Muscle layer of colon (tissue), 2 donors: ENCODE results near the gene ARID3A.

ENCODE experiments used
- H3K27ac ChIP-seq: one replicate; pipeline ENCODE4 v1.7.0; 2013; ENCODE audit warnings: low read depth, mild to moderate bottlenecking, low read length, moderate library complexity
- H3K27me3 ChIP-seq, 2 donors: one replicate each; pipeline ENCODE4 v1.7.0; 2013; ENCODE audit warnings: low read length in 2 of 2, mild to moderate bottlenecking in 2 of 2; ENCODE audit not compliant: insufficient read depth in 2 of 2, control insufficient read depth in 1 of 2
- H3K36me3 ChIP-seq: one replicate; pipeline ENCODE4 v1.7.0; 2013; ENCODE audit warnings: mild to moderate bottlenecking, low read length; ENCODE audit not compliant: insufficient read depth
- H3K4me1 ChIP-seq: one replicate; pipeline ENCODE4 v1.7.0; 2013; ENCODE audit warnings: mild to moderate bottlenecking, low read length; ENCODE audit not compliant: insufficient read depth
- H3K4me3 ChIP-seq, 2 donors: one replicate each; pipeline ENCODE4 v1.7.0; 2013; ENCODE audit warnings: low read length in 2 of 2, low read depth in 1 of 2, mild to moderate bottlenecking in 1 of 2, moderate library complexity in 1 of 2
- H3K9ac ChIP-seq: one replicate; pipeline ENCODE4 v1.7.0; 2013; ENCODE audit warnings: low read length
- H3K9me3 ChIP-seq: one replicate; pipeline ENCODE4 v1.7.0; 2013; ENCODE audit warnings: mild to moderate bottlenecking, low read length
- donor health status: abdominal sarcoma.
- donor health status: Adenocarcinoma of cecum.

ARID3A gene

GRCh38 chr19:929203-929890 lies 3.5 kb downstream of the ARID3A start:
- H3K36me3 ChIP-seq = no peaks in the 10 kb centered on the region
- H3K4me1 ChIP-seq = peaks cover 24% of the 10 kb centered on the region
- no peaks in the 10 kb centered on the region for H3K27me3 ChIP-seq
- H3K27ac ChIP-seq = no peak overlapping the region
- no peaks in the 10 kb centered on the region for H3K9me3 ChIP-seq
- no peak overlapping the region for H3K4me3 ChIP-seq
- H3K9ac ChIP-seq = no peak overlapping the region

- no peak overlapping the region for H3K4me3 ChIP-seq
- peaks cover 29% of the 10 kb centered on the region for H3K4me1 ChIP-seq
- no peak overlapping the region for H3K9ac ChIP-seq
Observed at GRCh38 chr19:929891-930258, 4.0 kb downstream of the ARID3A start.

DNA sequence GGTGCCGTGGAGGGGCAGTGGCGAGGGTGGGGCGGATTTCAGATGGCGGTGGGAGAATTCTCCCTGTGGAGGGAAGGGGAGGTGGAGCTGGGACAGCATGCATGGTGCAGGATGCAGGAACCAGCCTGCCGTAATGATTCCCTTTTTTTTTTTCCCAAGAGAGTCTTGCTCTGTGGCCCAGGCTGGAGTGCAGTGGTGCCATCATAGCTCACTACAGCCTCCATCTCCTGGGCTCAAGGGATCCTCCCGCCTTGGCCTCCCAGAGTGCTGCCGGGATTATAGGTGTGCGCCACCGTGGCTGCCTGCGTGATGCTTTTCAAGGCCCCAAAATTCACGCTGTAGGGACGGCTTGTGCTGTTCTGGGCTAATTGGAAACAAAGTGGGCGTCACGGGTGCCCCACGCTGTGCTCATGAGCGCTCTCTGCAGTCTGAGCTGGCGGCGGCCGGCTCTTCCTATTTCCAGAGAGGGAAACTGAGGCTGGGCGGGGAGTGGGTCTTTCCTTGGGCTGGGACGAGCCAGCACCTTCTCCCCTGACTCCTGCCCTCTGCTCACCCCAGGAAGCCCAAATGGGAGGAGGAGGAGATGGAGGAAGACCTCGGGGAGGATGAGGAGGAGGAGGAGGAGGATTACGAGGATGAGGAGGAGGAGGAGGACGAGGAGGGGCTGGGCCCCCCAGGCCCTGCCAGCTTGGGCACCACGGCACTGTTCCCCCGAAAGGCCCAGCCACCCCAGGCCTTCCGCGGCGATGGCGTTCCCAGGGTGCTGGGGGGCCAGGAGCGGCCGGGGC lies 6.2 kb downstream of the ARID3A start:
- H3K9me3 ChIP-seq = no peaks in the 10 kb centered on the region
- peak overlapping the region; percentile 75 for H3K27ac ChIP-seq
- H3K36me3 ChIP-seq = no peaks in the 10 kb centered on the region
- no peaks in the 10 kb centered on the region for H3K27me3 ChIP-seq
- H3K4me3 ChIP-seq = no peak overlapping the region
- no peak overlapping the region for H3K9ac ChIP-seq
- peaks cover 35% of the 10 kb centered on the region for H3K4me1 ChIP-seq

More at GRCh38 chr19:929891-930258, 4.0 kb downstream of the ARID3A start:
- Histone ChIP-seq H3K36me3 (no peaks in the 10 kb centered on the region), H3K27me3 (no peaks in the 10 kb centered on the region), H3K27ac (no peak overlapping the region), H3K9me3 (no peaks in the 10 kb centered on the region)

GRCh38 chr19:932648-933552 lies 7.1 kb downstream of the ARID3A start:
- Histone ChIP-seq H3K4me1 (peaks cover 31% of the 10 kb centered on the region), H3K27me3 (no peaks in the 10 kb centered on the region), H3K9ac (no peak overlapping the region), H3K4me3 (no peak overlapping the region), H3K36me3 (no peaks in the 10 kb centered on the region), H3K9me3 (no peaks in the 10 kb centered on the region), H3K27ac (peak overlapping the region; percentile 75)

- H3K4me1 ChIP-seq = peaks cover 30% of the 10 kb centered on the region
- H3K4me3 ChIP-seq = no peak overlapping the region
- H3K27ac ChIP-seq = peak overlapping the region; percentile 75
Observed at GRCh38 chr19:933553-933882, 7.7 kb downstream of the ARID3A start.

GRCh38 chr19:934197-934840 lies 8.5 kb downstream of the ARID3A start:
- H3K36me3 ChIP-seq = no peaks in the 10 kb centered on the region
- H3K9me3 ChIP-seq = no peaks in the 10 kb centered on the region
- no peak overlapping the region for H3K4me3 ChIP-seq
- H3K9ac ChIP-seq = no peak overlapping the region
- no peaks in the 10 kb centered on the region for H3K27me3 ChIP-seq
- peaks cover 30% of the 10 kb centered on the region for H3K4me1 ChIP-seq
- H3K27ac ChIP-seq = peak overlapping the region; percentile 75

More at GRCh38 chr19:933553-933882, 7.7 kb downstream of the ARID3A start:
- Histone ChIP-seq H3K36me3 (no peaks in the 10 kb centered on the region), H3K9ac (no peak overlapping the region), H3K27me3 (no peaks in the 10 kb centered on the region), H3K9me3 (no peaks in the 10 kb centered on the region)

GRCh38 chr19:934865-935479 lies 9.1 kb downstream of the ARID3A start:
- no peaks in the 10 kb centered on the region for H3K27me3 ChIP-seq
- H3K4me3 ChIP-seq = no peak overlapping the region
- peak overlapping the region; percentile 75 for H3K27ac ChIP-seq
- peaks cover 31% of the 10 kb centered on the region for H3K4me1 ChIP-seq
- H3K9ac ChIP-seq = no peak overlapping the region
- H3K9me3 ChIP-seq = no peaks in the 10 kb centered on the region
- H3K36me3 ChIP-seq = no peaks in the 10 kb centered on the region

DNA sequence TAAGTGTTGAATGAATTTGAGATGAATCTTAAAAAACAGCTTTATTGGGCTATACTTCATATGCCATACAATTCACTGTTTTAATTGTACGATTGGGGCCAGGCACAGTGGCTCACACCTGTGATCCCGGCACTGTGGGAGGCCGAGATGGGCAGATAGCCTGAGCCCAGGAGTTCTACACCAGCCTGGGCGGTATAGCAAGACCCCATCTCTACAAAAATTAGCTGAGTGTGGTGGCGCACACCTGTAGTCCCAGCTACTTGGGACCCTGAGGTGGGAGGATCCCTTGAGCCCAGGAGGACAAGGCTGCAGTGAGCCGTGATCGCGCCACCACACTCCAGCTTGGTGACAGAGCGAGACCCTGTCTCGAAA lies 10.3 kb downstream of the ARID3A start:
- Histone ChIP-seq H3K9me3 (no peaks in the 10 kb centered on the region), H3K9ac (no peak overlapping the region), H3K4me1 (peaks cover 38% of the 10 kb centered on the region), H3K27me3 (no peaks in the 10 kb centered on the region), H3K27ac (no peak overlapping the region), H3K4me3 (no peak overlapping the region), H3K36me3 (no peaks in the 10 kb centered on the region)

DNA sequence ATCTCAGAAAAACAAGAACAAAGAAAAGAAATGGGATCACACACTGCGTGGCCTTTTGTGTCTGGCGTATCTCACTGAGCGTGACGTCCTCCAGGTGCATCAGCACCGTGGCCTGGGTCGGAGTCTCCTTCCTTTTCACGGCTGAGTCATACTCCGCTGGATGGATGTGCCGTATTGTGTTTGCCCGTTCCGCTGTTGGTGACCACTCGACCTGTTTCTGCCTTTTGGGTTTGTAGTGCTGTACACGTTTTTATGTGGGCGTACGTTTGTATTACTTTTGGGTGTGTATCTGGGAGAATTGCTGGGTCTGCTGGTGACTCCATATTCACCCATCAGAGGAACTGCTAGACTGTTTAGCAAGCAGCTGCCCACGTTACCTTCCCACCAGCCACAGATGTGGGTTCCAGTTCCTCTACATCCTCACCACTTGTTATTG lies 11.4 kb downstream of the ARID3A start:
- no peak overlapping the region for H3K4me3 ChIP-seq
- H3K27ac ChIP-seq = no peak overlapping the region
- peaks cover 44% of the 10 kb centered on the region for H3K4me1 ChIP-seq
- H3K27me3 ChIP-seq = no peaks in the 10 kb centered on the region
- H3K36me3 ChIP-seq = no peaks in the 10 kb centered on the region
- no peaks in the 10 kb centered on the region for H3K9me3 ChIP-seq
- H3K9ac ChIP-seq = no peak overlapping the region

GRCh38 chr19:938233-938923 lies 12.5 kb downstream of the ARID3A start:
- Histone ChIP-seq H3K27ac (no peak overlapping the region), H3K9ac (no peak overlapping the region), H3K9me3 (no peaks in the 10 kb centered on the region), H3K4me3 (no peak overlapping the region), H3K36me3 (no peaks in the 10 kb centered on the region), H3K27me3 (no peaks in the 10 kb centered on the region), H3K4me1 (peaks cover 35% of the 10 kb centered on the region)
